ENCODE data around the gene CCR5AS.

The CCR5AS gene

DNA sequence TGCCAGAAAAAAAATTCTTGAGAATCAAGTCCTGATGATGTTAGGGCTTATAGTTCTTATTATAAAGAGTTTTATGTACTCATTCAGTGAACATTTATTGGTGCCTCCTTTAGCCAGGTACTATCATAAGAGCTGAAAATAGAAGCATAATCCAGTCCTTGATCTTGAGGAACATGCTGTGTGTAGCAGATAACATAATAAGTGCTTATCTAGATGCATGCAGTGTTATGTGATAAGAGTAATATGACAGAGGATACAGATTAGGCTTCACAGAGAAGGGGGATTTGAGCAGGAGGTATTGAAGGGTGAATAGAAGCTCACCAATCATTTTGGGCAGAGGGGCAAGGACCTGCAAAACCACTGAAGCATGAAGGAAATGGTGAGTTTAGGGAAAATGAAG is 51.9 kb downstream of the CCR5AS start:
- in situ Hi-C loops (cut with MboI; ENCODE audit: low sequenced_read_pairs in 4 of 4), result loop anchor here in 1 of 4 donors (25.0 kb wide), 2 partner anchors 268 to 418 kb away; partner anchors contain the start of gene CXCR6

DNA sequence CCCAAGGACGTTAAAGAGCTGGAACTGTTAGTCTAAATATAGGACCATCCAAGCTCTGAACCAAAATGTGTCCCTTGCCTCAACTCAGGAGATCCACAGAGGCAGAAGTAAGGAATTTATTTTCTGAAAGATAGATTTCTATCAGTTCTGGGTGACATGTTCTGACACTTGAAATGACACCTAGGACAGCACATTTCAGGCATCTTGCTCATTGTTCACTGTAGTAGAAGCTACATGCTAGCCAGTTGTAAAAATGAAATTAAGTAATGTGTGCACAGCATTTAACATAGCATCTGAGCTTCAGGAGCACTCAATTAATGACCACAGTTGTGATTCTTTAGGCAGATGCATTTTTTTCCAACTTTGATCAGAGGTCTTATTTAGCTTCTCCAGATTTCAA is 52.4 kb downstream of the CCR5AS start:
- in situ Hi-C loops (cut with MboI; ENCODE audit: low sequenced_read_pairs in 4 of 4) (loop anchor here in 1 of 4 donors (25.0 kb wide), 2 partner anchors 267 to 417 kb away; partner anchors contain the start of gene CXCR6), intact Hi-C loops (cut with DNase I; ENCODE audit: low total_unique reads) (no loop called here)
- Histone ChIP-seq H3K4me3 (no peak overlapping the region), H3K27ac (no peak overlapping the region), H3K27me3 (peaks cover 0 to 9% (median 0%) of the 10 kb centered on the region in 3 donors), H3K36me3 (no peaks in the 10 kb centered on the region), H3K4me1 (no peaks in the 10 kb centered on the region), H3K9me3 (no peaks in the 10 kb centered on the region)
- no peak for ATAC-seq
- DNase-seq, result no peak
- TF ChIP-seq, protein P1, sequence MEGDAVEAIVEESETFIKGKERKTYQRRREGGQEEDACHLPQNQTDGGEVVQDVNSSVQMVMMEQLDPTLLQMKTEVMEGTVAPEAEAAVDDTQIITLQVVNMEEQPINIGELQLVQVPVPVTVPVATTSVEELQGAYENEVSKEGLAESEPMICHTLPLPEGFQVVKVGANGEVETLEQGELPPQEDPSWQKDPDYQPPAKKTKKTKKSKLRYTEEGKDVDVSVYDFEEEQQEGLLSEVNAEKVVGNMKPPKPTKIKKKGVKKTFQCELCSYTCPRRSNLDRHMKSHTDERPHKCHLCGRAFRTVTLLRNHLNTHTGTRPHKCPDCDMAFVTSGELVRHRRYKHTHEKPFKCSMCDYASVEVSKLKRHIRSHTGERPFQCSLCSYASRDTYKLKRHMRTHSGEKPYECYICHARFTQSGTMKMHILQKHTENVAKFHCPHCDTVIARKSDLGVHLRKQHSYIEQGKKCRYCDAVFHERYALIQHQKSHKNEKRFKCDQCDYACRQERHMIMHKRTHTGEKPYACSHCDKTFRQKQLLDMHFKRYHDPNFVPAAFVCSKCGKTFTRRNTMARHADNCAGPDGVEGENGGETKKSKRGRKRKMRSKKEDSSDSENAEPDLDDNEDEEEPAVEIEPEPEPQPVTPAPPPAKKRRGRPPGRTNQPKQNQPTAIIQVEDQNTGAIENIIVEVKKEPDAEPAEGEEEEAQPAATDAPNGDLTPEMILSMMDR (IDR thresholded peaks at IDR 0.05 in 4 of 5, conservative IDR thresholded peaks at IDR 0.05 in 1 of 5), result no peak
- TF ChIP-seq POLR2A (IDR thresholded peaks at IDR 0.05), result no peak

More for the DNA sequence above, 51.9 kb downstream of the CCR5AS start:
- TF ChIP-seq, protein P1 (IDR thresholded peaks at IDR 0.05 in 4 of 5, conservative IDR thresholded peaks at IDR 0.05 in 1 of 5), result no peak
- no peak for TF ChIP-seq POLR2A (IDR thresholded peaks at IDR 0.05)
- no peak for ATAC-seq
- no peak for DNase-seq
- intact Hi-C loops (cut with DNase I; ENCODE audit: low total_unique reads), result no loop called here
- H3K9me3 ChIP-seq, result no peaks in the 10 kb centered on the region
- peaks cover 0 to 9% (median 0%) of the 10 kb centered on the region in 3 donors for H3K27me3 ChIP-seq
- no peaks in the 10 kb centered on the region for H3K36me3 ChIP-seq
- H3K27ac ChIP-seq, result no peak overlapping the region
- no peak overlapping the region for H3K4me3 ChIP-seq
- H3K4me1 ChIP-seq, result no peaks in the 10 kb centered on the region

DNA sequence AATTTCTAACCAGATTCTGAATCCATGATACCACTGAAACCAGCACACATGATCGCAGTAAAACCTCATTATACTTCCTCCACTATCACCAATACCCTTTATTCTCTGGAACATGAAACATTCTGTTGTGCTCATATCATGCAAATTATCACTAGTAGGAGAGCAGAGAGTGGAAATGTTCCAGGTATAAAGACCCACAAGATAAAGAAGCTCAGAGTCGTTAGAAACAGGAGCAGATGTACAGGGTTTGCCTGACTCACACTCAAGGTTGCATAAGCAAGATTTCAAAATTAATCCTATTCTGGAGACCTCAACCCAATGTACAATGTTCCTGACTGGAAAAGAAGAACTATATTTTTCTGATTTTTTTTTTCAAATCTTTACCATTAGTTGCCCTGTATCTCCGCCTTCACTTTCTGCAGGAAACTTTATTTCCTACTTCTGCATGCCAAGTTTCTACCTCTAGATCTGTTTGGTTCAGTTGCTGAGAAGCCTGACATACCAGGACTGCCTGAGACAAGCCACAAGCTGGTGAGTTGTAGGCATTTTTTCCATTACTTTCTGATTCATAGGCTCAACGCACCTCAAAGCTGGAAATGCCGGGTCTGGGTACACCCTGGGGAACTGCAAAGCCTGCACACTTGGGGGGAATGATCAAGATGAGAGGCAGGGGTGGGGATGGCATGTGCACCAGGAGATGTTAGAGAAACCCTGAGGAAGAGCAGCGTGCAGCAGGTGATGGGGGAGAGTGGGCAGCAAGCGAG is 53.0 kb downstream of the CCR5AS start, which contains the start of gene CCR2:
Gene CCR2 (plus strand): TSS at position 465 of the 764 bp plus-strand sequence. CDS start 3,417 bp downstream, outside the sequence.
- Histone ChIP-seq H3K4me3 (no peak within 1 kb of the TSS), H3K36me3 (no peaks in the 10 kb centered on the region), H3K27me3 (peaks cover 0 to 9% (median 0%) of the 10 kb centered on the region in 3 donors), H3K27ac (no peak within 1 kb of the TSS), H3K9me3 (no peaks in the 10 kb centered on the region), H3K4me1 (no peaks in the 10 kb centered on the region)
- intact Hi-C loops (cut with DNase I; ENCODE audit: low total_unique reads) (no loop called here), in situ Hi-C loops (cut with MboI; ENCODE audit: low sequenced_read_pairs in 4 of 4) (loop anchor here in 1 of 4 donors (25.0 kb wide), 2 partner anchors 267 to 417 kb away; partner anchors contain the start of gene CXCR6)
- ATAC-seq (no peak), DNase-seq (no peak)
- TF ChIP-seq, protein P1 (IDR thresholded peaks at IDR 0.05 in 4 of 5, conservative IDR thresholded peaks at IDR 0.05 in 1 of 5), result no peak
- no peak for TF ChIP-seq POLR2A (IDR thresholded peaks at IDR 0.05)

DNA sequence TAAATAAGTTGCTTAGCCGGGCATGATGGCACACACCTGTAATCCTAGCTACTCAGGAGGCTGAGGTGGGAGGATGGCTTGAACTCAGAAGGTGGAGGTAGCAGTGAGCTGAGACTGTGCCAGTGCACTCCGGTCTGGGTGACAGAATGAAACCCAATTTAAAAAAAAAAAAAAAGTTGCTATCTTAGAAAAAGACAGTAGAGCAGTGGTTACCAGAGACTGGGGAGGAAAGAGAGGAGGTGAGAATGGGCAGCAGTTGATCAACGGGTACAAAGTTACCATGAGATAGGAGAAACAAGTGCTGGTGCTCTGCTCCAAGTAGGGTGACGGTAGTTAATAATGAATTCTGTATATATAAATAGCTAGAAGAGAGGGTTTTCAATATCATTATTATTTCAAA is 53.8 kb downstream of the CCR5AS start:
- H3K27me3 ChIP-seq, result peaks cover 0 to 9% (median 0%) of the 10 kb centered on the region in 3 donors
- ATAC-seq, result no peak
- no peaks in the 10 kb centered on the region for H3K4me1 ChIP-seq
- intact Hi-C loops (cut with DNase I; ENCODE audit: low total_unique reads) (no loop called here), in situ Hi-C loops (cut with MboI; ENCODE audit: low sequenced_read_pairs in 4 of 4) (loop anchor here in 1 of 4 donors (25.0 kb wide), 2 partner anchors 266 to 416 kb away; partner anchors contain the start of gene CXCR6)
- no peaks in the 10 kb centered on the region for H3K36me3 ChIP-seq
- H3K9me3 ChIP-seq, result no peaks in the 10 kb centered on the region
- TF ChIP-seq POLR2A (IDR thresholded peaks at IDR 0.05), result no peak
- TF ChIP-seq, protein P1 (IDR thresholded peaks at IDR 0.05 in 4 of 5, conservative IDR thresholded peaks at IDR 0.05 in 1 of 5), result no peak
- no peak overlapping the region for H3K27ac ChIP-seq
- H3K4me3 ChIP-seq, result no peak overlapping the region
- DNase-seq, result no peak
